NCI-H1105 treated with DMSO at 0.1 percent for 48 hours (cell line): Measurements from ENCODE around the gene ING4.
A peak's percentile ranks its signal among the peaks of the same experiment; 100 is the strongest.

Experiments
- DNase-seq: peaks from one replicate; lab custom pipeline; 2025; lab: John Stamatoyannopoulos, UW

Gene ING4

GRCh38 chr12:6688543-6688998 lies 25.7 kb upstream of the ING4 start:
- DNase-seq, result no peak

DNA sequence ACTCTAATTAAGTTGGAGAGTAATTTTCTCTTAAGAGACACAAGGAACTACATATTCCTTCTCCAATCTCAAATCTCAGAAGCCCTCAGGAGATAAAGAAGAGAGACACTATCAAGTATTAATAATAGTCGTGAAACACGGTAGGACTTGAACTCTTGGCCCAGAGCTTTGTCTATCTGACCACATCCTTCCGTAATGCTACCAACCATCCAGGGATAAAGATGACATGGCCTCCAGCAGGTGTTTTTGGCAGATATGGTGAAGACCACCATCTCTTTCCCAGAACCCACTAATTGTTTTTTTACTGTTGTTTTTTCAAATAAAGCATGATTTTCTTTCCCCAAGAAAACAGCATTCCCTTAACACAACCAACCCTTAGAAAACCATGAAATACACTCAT lies 22.9 kb upstream of the ING4 start:
- no peak for DNase-seq

DNA sequence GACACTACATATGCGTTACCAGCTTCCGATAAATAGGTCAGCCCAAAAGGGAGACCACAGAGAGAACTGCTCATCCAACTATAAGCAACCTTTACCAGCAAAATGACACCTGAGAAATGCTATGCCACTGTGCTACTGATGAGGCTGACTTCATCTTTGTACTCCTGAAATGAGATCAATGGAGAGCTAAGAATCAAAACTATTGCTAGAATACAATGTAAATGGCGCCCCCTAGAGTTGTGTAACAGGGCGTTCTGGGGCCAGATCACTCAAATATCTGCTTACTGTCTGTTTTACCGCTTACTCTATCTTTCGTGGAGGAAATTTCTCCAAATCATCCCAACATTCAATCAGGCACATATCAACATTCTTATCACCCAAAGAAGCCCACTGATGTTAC lies 21.7 kb upstream of the ING4 start:
- peak; percentile 34 for DNase-seq

GRCh38 chr12:6676962-6677361 lies 14.0 kb upstream of the ING4 start:
- no peak for DNase-seq

DNA sequence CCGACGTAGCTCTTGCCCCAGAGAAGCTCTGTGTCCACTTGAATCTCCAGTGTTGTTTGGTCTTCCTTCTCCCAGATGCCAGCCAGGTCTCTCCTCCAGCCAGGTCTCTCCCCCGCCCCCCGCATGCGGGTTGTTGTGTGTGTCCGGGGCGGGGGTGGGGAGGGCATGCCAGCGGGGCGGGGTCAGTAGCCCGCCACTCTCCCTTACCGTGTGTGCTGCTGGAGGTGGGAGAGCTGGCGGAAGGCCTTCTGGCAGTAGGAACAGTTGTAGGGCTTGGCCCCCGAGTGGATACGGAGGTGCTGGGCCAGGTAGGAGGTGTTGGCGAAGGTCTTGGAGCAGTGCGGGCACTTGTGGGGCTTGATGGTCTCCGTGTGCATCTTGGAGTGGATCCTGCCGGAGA lies 9.2 kb upstream of the ING4 start:
- DNase-seq, result no peak

- peak; percentile 3 for DNase-seq
These were observed 4.8 kb upstream of the ING4 start for GRCh38 chr12:6667559-6668210.

DNA sequence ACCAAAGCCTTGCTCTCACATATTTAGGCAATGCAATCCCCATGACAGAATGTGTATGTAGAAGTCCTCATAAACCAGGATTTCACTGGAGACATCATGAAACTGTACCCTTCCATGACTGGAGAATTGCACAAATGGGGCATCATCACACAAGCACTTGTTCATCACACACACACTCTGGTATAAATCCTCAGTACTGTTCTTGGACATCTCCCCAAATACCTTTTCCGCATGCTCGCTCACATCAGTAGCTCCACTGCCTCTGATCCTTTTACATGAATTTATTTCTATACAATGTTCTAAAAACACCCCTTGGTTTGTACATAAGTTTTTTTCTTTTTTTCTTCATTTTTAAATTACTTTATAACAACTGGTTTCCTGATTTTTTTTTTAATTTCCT lies 3.3 kb upstream of the ING4 start:
- no peak for DNase-seq

GRCh38 chr12:6664902-6665301 lies 2.0 kb upstream of the ING4 start:
- no peak for DNase-seq

- no peak for DNase-seq
These were observed 365 bp downstream of the ING4 start for GRCh38 chr12:6662602-6662905.

GRCh38 chr12:6653987-6654386 lies 8.9 kb downstream of the ING4 start:
- no peak for DNase-seq

- no peak for DNase-seq
These were observed 9.6 kb downstream of the ING4 start for GRCh38 chr12:6653342-6653741.

DNA sequence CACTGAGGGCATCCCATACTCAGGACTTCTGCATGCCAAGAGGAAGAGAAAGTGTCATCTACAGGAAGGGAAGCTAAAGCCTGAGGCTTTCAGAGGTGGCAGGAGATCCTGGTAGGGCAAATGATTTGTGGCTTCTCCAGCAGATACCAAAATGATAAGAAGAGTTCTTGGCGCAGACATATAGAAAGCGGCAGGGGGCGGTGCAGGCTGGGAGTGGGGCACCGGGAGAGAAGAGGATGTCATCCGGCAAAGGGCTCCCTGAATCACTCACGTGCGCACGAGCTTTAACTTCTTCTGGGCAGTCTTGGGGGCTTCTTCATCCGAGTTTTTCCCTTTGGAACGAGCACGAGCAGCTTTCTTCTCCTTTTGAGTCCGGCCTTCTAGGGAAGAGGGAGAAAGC lies 10.5 kb downstream of the ING4 start:
- DNase-seq, result no peak

GRCh38 chr12:6650832-6651231 lies 12.1 kb downstream of the ING4 start:
- no peak for DNase-seq

- no peak for DNase-seq
These were observed 15.8 kb downstream of the ING4 start, which contains the start of gene ACRBP for GRCh38 chr12:6647083-6647604. Gene ACRBP, minus strand, starts transcription at chr12:6647432. Its CDS starts 66 bp downstream, at chr12:6647366.

DNA sequence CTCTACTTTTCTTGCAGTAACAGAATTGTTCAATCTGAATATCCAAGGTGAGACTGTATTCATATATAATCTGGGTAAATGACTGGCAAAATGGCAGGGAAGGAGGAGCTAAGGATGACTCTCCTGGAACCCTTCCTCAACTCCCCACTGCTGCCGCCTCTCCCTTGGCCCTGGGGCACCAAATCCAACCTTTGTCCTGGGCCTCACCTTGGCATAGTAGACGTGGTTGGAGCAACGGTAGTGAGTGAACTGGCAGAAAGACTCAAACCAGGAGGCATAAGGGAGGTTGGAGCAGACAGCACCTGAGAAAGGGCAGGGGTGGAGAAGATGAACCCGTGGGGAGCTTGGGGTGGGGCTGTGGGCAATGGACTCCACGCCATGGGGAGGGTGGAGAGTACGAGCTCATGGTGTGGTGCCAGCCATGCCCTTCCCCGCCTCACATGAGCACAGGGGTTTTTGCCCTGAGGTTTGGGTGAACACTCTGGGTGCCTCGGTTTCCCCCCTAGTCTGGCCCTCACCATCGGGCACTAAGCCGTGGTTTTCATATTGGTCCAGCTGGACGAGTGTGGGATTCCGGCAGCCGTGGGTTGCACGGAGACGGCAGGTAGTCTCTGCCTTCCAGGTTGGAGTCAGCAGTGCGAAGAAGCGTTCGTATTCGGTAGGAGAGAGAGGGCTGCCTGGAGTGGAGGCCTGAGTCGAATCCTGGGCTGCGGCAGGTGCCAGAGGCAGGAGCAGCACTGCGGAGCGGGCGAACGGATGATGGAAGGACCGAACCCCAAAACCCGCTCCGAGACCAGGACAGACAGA lies 16.4 kb downstream of the ING4 start:
- DNase-seq, result no peak

- peak; percentile 6 for DNase-seq
These were observed 18.0 kb downstream of the ING4 start for GRCh38 chr12:6644903-6645302.

DNA sequence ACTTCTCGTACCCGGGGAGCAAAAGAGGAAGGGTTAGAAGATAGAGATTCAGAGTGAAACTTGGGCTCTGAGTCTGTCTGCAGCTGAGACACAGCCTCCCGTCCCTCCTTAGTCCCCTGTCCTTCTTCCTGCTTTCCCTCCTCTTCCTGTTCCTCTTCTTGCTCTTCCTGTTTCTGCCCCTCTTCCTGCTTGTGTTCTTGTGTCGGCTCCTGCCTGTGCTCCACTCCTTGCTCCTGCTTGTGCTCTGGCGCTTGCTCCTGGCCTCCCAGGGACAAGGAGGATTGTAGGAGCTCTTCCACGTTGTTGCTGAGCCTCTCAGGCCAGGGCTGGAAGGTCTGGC lies 18.7 kb downstream of the ING4 start:
- no peak for DNase-seq

- DNase-seq, result no peak
These were observed 19.2 kb downstream of the ING4 start for GRCh38 chr12:6643569-6644256.

DNA sequence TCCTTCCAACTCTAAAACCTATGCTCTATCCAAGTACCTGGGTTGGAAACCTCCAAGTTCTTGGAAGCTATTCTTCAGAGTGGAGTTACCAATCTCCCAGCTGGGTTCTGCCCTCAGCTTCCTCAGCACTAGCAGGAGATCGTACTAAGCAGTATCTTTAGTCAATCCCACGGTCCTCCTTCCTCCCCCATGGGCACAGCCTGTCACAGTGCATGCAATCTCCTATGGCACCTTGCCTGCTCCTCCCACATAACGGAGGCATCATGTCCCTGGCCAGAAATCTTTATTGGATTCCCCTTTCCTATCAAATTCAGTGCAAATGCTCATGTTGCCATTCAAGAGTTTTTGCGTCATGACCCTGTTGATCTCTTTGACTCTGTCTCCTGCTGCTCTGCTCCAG lies 21.8 kb downstream of the ING4 start:
- DNase-seq, result no peak

- no peak for DNase-seq
These were observed 22.4 kb downstream of the ING4 start for GRCh38 chr12:6640497-6640896.

DNA sequence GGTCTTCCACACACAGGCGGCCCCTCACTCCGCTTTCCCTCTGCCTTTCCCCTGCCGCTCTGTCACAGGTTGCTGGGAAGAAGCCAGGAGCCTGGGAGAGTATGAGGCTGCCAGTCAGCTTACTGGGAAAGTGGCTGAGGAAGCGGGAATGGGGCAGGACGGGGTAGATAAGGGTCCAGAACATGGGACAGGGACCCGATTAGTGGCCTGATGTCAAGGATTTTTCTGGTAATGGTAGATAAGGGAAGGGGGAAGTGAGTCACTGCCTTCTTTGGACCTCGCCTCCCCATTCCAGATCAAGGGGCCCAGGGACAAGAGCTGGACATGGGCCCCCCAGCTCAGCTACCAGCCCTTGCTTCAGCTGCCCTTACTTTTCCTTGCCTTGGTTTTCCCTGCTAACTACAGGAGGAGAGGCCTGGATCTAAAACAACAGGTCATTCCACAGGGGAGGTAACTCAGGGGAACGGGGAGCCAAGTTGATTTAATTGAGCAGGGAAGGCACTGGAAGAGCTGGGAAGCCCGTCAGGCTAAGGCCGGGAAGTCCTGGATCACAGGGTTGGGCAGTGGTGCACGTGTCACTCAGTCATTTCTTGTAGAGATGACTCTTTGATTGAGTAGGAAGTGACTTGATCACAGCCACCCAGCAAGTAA lies 23.6 kb downstream of the ING4 start:
- no peak for DNase-seq

GRCh38 chr12:6638305-6638704 lies 24.6 kb downstream of the ING4 start:
- DNase-seq, result no peak
